WTC11 (cell line): ENCODE results near the gene SMIM28. TPM values are rescaled to one million over a fixed set of nuclear protein-coding genes. Genes with fewer than 3 reads are reported as not detected.

Experiments
- ATAC-seq: fragments of 200-7000 bp; cut with Tn5 transposase; 2 replicates; pipeline ENCODE4 v1.10.0; 2021; ENCODE audit warnings: mild to moderate bottlenecking, moderate library complexity
- CTCF ChIA-PET: fragments of 300-600 bp; sonication (Branson Sonifier 250); formaldehyde crosslinking; loops from one replicate; lab custom pipeline; 2021; ENCODE audit warnings: antibody characterized with exemption; lab: Charles Lee
- POLR2A ChIA-PET: fragments of 350-600 bp; sonication (Branson Sonifier 250); formaldehyde crosslinking; loops from one replicate; lab custom pipeline; 2021; ENCODE audit warnings: antibody characterized with exemption; lab: Charles Lee
- DNase-seq: peaks from one replicate; pipeline ENCODE4 v3.0.0; 2021; ENCODE audit warnings: low spot score
- H3K27ac Mint-ChIP-seq: 2 replicates; pipeline ENCODE4 v1.8.0; 2021; ENCODE audit warnings: mixed read lengths
- H3K27me3 Mint-ChIP-seq: 2 replicates; pipeline ENCODE4 v1.8.0; 2021; ENCODE audit warnings: low read depth, mild to moderate bottlenecking, moderate library complexity, mixed read lengths
- H3K36me3 Mint-ChIP-seq: 2 replicates; pipeline ENCODE4 v1.8.0; 2021; ENCODE audit warnings: mixed read lengths
- H3K4me1 Mint-ChIP-seq: 2 replicates; pipeline ENCODE4 v1.8.0; 2022; ENCODE audit warnings: mixed read lengths
- H3K4me3 Mint-ChIP-seq: 2 replicates; pipeline ENCODE4 v1.8.0; 2021; ENCODE audit warnings: mild to moderate bottlenecking, moderate library complexity, mixed read lengths
- H3K9me3 Mint-ChIP-seq: 2 replicates; pipeline ENCODE4 v1.8.0; 2021; ENCODE audit warnings: mixed read lengths
- CREB1 ChIP-seq: sonication (generic); formaldehyde crosslinking; IDR thresholded peaks from 2 replicates; pipeline ENCODE4 v1.8.0; 2023; ENCODE audit warnings: mild to moderate bottlenecking, missing genetic modification reagents
- ETV6 ChIP-seq: sonication (generic); formaldehyde crosslinking; IDR thresholded peaks from 2 replicates; pipeline ENCODE4 v1.8.1; 2022; ENCODE audit warnings: mild to moderate bottlenecking, missing genetic modification reagents
- FOXP1 ChIP-seq: sonication (generic); formaldehyde crosslinking; IDR thresholded peaks from 2 replicates; pipeline ENCODE4 v1.8.0; 2022; ENCODE audit warnings: missing genetic modification reagents, mild to moderate bottlenecking, moderate library complexity, borderline replicate concordance
- GABPB1 ChIP-seq: sonication (generic); formaldehyde crosslinking; IDR thresholded peaks from 2 replicates; pipeline ENCODE4 v1.8.1; 2023; ENCODE audit warnings: mild to moderate bottlenecking, missing genetic modification reagents
- GTF2I ChIP-seq: fragments of 250-450 bp; sonication (Bioruptor Pico); conservative IDR thresholded peaks from 2 replicates; pipeline ENCODE4 v1.4.0; 2021; ENCODE audit warnings: mild to moderate bottlenecking
- IRF2 ChIP-seq: sonication (generic); formaldehyde crosslinking; IDR thresholded peaks from 2 replicates; pipeline ENCODE4 v1.8.0; 2022; ENCODE audit warnings: low read depth, missing genetic modification reagents, borderline replicate concordance
- NFATC4 ChIP-seq: fragments of 250-450 bp; sonication (Bioruptor Pico); IDR thresholded peaks from 2 replicates; pipeline ENCODE4 v1.9.0; 2021; ENCODE audit warnings: mild to moderate bottlenecking
- NFE2L1 ChIP-seq: sonication (generic); formaldehyde crosslinking; IDR thresholded peaks from 2 replicates; pipeline ENCODE4 v1.8.1; 2023; ENCODE audit warnings: missing genetic modification reagents
- NR2C2 ChIP-seq: sonication (generic); formaldehyde crosslinking; IDR thresholded peaks from 2 replicates; pipeline ENCODE4 v1.8.0; 2022; ENCODE audit warnings: mild to moderate bottlenecking, missing genetic modification reagents
- OVOL2 ChIP-seq: fragments of 250-450 bp; sonication (Bioruptor Pico); IDR thresholded peaks from 2 replicates; pipeline ENCODE4 v1.9.0; 2021; ENCODE audit warnings: mild to moderate bottlenecking, borderline replicate concordance
- RELA ChIP-seq: sonication (generic); formaldehyde crosslinking; IDR thresholded peaks from 2 replicates; pipeline ENCODE4 v1.8.1; 2022; ENCODE audit warnings: missing genetic modification reagents, mild to moderate bottlenecking, borderline replicate concordance
- SMAD4 ChIP-seq: sonication (generic); formaldehyde crosslinking; IDR thresholded peaks from 2 replicates; pipeline ENCODE4 v1.8.0; 2022; ENCODE audit warnings: mild to moderate bottlenecking, missing genetic modification reagents
- SOX15 ChIP-seq: fragments of 250-450 bp; sonication (Bioruptor Pico); IDR thresholded peaks from 2 replicates; pipeline ENCODE4 v1.9.0; 2021; ENCODE audit warnings: mild to moderate bottlenecking
- TEAD1 ChIP-seq: sonication (generic); formaldehyde crosslinking; IDR thresholded peaks from 2 replicates; pipeline ENCODE4 v1.8.0; 2022; ENCODE audit warnings: mild to moderate bottlenecking, missing genetic modification reagents
- ZNF121 ChIP-seq: sonication (generic); formaldehyde crosslinking; IDR thresholded peaks from 2 replicates; pipeline ENCODE4 v1.8.0; 2023; ENCODE audit warnings: missing genetic modification reagents
- ZNF219 ChIP-seq: sonication (generic); formaldehyde crosslinking; IDR thresholded peaks from 2 replicates; pipeline ENCODE4 v1.8.0; 2023; ENCODE audit warnings: missing genetic modification reagents, mild to moderate bottlenecking, borderline replicate concordance
- ZNF396 ChIP-seq: fragments of 250-450 bp; sonication (Bioruptor Pico); IDR thresholded peaks from 2 replicates; pipeline ENCODE4 v1.8.0; 2021; ENCODE audit warnings: mild to moderate bottlenecking, moderate library complexity, borderline replicate concordance
- ZNF423 ChIP-seq: fragments of 250-450 bp; sonication (Bioruptor Pico); IDR thresholded peaks from 2 replicates; pipeline ENCODE4 v2.1.2; 2022; ENCODE audit warnings: mild to moderate bottlenecking, moderate library complexity
- total RNA-seq: library from RNA; stranded (reverse); gene quantifications from 3 replicates; pipeline ENCODE4 v1.2.3, GENCODE V29; 2021
- TF ChIP-seq, protein P1 (sequence below): fragments of 250-450 bp; sonication (Bioruptor Pico); IDR thresholded peaks from 2 replicates; pipeline ENCODE4 v1.8.0; 2021; ENCODE audit warnings: mild to moderate bottlenecking
- TF ChIP-seq, protein P2 (sequence below): sonication (generic); formaldehyde crosslinking; IDR thresholded peaks from 2 replicates; pipeline ENCODE4 v1.8.0; 2022; ENCODE audit warnings: mild to moderate bottlenecking, missing genetic modification reagents
- TF ChIP-seq, protein P3 (sequence below): sonication (generic); formaldehyde crosslinking; IDR thresholded peaks from 2 replicates; pipeline ENCODE4 v1.8.0; 2022; ENCODE audit warnings: missing genetic modification reagents
- TF ChIP-seq, protein P4 (sequence below): sonication (generic); formaldehyde crosslinking; IDR thresholded peaks from 2 replicates; pipeline ENCODE4 v1.8.1; 2022; ENCODE audit warnings: mild to moderate bottlenecking, missing genetic modification reagents, moderate library complexity, borderline replicate concordance
- TF ChIP-seq, protein P5 (sequence below): sonication (generic); formaldehyde crosslinking; IDR thresholded peaks from 2 replicates; pipeline ENCODE4 v1.8.1; 2023; ENCODE audit warnings: mild to moderate bottlenecking, missing genetic modification reagents, moderate library complexity
- TF ChIP-seq, protein P6 (sequence below): sonication (generic); formaldehyde crosslinking; IDR thresholded peaks from 2 replicates; pipeline ENCODE4 v1.8.1; 2022; ENCODE audit warnings: mild to moderate bottlenecking, moderate library complexity, missing genetic modification reagents

SMIM28 gene
- total RNA-seq, 1 experiment from 2014 or later, result not detected

DNA sequence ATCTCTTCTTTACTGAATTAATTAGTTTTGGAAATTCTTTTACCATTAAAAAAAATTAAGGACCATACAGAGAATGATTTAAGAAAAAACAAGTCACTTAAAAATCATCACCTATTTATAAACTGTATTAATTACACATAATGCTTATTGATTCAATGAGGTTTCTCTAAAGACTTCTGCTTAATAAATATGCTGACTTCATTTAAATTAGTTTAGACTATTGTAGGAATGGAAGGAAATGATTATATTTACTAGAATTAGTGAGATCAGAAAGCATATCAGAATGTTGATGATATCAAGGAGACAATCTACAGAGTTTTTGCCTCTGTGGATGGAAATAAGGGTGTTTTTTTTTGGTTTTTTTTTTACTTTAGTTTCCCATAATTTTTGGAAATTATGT is 34.6 kb upstream of the SMIM28 start (continued):
- TF ChIP-seq OVOL2 (CRISPR knock-in tag) (no peak), NFATC4 (no peak), CREB1 (CRISPR knock-in tag) (no peak), ETV6 (CRISPR knock-in tag) (no peak), FOXP1 (CRISPR knock-in tag) (no peak), ZNF423 (no peak), TEAD1 (no peak), ZNF396 (CRISPR knock-in tag) (no peak), ZNF121 (no peak), SMAD4 (CRISPR knock-in tag) (no peak), SOX15 (no peak), RELA (CRISPR knock-in tag) (no peak), NFE2L1 (CRISPR knock-in tag) (no peak)
- TF ChIP-seq, protein P1, sequence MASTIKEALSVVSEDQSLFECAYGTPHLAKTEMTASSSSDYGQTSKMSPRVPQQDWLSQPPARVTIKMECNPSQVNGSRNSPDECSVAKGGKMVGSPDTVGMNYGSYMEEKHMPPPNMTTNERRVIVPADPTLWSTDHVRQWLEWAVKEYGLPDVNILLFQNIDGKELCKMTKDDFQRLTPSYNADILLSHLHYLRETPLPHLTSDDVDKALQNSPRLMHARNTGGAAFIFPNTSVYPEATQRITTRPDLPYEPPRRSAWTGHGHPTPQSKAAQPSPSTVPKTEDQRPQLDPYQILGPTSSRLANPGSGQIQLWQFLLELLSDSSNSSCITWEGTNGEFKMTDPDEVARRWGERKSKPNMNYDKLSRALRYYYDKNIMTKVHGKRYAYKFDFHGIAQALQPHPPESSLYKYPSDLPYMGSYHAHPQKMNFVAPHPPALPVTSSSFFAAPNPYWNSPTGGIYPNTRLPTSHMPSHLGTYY, result no peak
- TF ChIP-seq, protein P2, sequence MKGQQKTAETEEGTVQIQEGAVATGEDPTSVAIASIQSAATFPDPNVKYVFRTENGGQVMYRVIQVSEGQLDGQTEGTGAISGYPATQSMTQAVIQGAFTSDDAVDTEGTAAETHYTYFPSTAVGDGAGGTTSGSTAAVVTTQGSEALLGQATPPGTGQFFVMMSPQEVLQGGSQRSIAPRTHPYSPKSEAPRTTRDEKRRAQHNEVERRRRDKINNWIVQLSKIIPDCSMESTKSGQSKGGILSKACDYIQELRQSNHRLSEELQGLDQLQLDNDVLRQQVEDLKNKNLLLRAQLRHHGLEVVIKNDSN (CRISPR knock-in tag), result no peak
- TF ChIP-seq, protein P3, sequence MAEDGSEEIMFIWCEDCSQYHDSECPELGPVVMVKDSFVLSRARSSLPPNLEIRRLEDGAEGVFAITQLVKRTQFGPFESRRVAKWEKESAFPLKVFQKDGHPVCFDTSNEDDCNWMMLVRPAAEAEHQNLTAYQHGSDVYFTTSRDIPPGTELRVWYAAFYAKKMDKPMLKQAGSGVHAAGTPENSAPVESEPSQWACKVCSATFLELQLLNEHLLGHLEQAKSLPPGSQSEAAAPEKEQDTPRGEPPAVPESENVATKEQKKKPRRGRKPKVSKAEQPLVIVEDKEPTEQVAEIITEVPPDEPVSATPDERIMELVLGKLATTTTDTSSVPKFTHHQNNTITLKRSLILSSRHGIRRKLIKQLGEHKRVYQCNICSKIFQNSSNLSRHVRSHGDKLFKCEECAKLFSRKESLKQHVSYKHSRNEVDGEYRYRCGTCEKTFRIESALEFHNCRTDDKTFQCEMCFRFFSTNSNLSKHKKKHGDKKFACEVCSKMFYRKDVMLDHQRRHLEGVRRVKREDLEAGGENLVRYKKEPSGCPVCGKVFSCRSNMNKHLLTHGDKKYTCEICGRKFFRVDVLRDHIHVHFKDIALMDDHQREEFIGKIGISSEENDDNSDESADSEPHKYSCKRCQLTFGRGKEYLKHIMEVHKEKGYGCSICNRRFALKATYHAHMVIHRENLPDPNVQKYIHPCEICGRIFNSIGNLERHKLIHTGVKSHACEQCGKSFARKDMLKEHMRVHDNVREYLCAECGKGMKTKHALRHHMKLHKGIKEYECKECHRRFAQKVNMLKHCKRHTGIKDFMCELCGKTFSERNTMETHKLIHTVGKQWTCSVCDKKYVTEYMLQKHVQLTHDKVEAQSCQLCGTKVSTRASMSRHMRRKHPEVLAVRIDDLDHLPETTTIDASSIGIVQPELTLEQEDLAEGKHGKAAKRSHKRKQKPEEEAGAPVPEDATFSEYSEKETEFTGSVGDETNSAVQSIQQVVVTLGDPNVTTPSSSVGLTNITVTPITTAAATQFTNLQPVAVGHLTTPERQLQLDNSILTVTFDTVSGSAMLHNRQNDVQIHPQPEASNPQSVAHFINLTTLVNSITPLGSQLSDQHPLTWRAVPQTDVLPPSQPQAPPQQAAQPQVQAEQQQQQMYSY, result no peak

DNA sequence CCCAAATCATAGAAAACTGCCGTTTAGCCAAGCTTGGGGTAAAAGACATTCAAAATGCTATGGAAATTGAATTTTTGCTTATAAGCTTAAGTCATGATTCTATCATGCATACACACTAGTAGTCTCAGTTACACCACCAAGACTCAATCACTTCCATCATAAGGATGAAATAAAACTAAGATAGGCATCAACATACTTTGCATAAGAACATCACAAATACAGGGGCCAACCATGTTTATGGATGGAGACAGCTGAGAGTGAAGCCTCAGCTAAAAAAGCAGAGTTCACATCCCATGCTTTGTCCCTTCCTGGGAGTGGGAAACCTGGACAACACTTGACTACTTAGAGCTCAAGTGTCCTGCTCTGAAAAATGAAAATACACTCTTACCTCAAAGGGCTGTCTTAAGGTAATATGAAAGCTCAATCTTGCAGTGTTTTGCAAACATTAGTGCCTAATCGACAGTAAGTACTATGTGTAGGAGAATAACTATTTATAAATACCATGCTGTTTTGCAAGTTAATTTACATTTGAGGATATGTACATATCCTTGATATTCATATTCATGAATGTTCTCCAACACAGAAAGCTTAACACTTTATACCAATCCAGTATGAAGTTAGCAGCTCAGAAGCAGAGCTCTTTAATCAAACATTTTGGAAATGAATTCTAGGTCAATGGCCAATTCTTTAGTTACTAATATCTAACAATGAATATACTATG is 32.0 kb upstream of the SMIM28 start:
- Mint-ChIP-seq H3K27ac (no peak overlapping the region; the same call in 1 of the 2 replicates), H3K4me1 (peaks cover 41% of the 10 kb centered on the region), H3K4me3 (no peak overlapping the region), H3K36me3 (no peaks in the 10 kb centered on the region), H3K27me3 (peaks cover 7% of the 10 kb centered on the region), H3K9me3 (no peaks in the 10 kb centered on the region)
- ChIA-PET CTCF (interaction anchor here (1.0 to 1.3 kb wide), 3 partner anchors 58 to 339 kb away, joined by 3 to 4 read pairs (median 3); partner anchors contain the start of gene HEBP2), POLR2A (no interaction called here)
- no peak for ATAC-seq
- TF ChIP-seq ETV6 (CRISPR knock-in tag) (no peak), GTF2I (no peak), ZNF219 (CRISPR knock-in tag) (no peak), GABPB1 (CRISPR knock-in tag) (no peak), IRF2 (CRISPR knock-in tag) (no peak), NR2C2 (CRISPR knock-in tag) (no peak), OVOL2 (CRISPR knock-in tag) (no peak), ZNF396 (CRISPR knock-in tag) (no peak)
- TF ChIP-seq, protein P4, sequence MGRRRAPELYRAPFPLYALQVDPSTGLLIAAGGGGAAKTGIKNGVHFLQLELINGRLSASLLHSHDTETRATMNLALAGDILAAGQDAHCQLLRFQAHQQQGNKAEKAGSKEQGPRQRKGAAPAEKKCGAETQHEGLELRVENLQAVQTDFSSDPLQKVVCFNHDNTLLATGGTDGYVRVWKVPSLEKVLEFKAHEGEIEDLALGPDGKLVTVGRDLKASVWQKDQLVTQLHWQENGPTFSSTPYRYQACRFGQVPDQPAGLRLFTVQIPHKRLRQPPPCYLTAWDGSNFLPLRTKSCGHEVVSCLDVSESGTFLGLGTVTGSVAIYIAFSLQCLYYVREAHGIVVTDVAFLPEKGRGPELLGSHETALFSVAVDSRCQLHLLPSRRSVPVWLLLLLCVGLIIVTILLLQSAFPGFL (CRISPR knock-in tag), result no peak
- TF ChIP-seq, protein P5, sequence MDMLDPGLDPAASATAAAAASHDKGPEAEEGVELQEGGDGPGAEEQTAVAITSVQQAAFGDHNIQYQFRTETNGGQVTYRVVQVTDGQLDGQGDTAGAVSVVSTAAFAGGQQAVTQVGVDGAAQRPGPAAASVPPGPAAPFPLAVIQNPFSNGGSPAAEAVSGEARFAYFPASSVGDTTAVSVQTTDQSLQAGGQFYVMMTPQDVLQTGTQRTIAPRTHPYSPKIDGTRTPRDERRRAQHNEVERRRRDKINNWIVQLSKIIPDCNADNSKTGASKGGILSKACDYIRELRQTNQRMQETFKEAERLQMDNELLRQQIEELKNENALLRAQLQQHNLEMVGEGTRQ (CRISPR knock-in tag), result no peak
- TF ChIP-seq, protein P6, sequence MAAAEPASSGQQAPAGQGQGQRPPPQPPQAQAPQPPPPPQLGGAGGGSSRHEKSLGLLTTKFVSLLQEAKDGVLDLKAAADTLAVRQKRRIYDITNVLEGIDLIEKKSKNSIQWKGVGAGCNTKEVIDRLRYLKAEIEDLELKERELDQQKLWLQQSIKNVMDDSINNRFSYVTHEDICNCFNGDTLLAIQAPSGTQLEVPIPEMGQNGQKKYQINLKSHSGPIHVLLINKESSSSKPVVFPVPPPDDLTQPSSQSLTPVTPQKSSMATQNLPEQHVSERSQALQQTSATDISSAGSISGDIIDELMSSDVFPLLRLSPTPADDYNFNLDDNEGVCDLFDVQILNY, result no peak
- DNase-seq, result no peak
